GM12875 (cell line): ENCODE measurements around the gene CIB1.

Experiments used
- H3K4me3 ChIP-seq: one replicate; pipeline ENCODE4 v1.5.1; 2011; ENCODE audit warnings: low read depth, low read length, control low read depth
- CTCF ChIP-seq: IDR thresholded peaks from 2 replicates; pipeline ENCODE4 v1.5.1; 2011; ENCODE audit warnings: low read depth, mild to moderate bottlenecking, control low read depth, inconsistent platforms, low read length, moderate library complexity, borderline replicate concordance; ENCODE audit not compliant: insufficient read depth

The CIB1 gene

GRCh38 chr15:90257776-90258175, 24.0 kb upstream of the CIB1 start:
- no peak overlapping the region for H3K4me3 ChIP-seq
- TF ChIP-seq CTCF: no peak

GRCh38 chr15:90249203-90249863, 15.6 kb upstream of the CIB1 start, which contains the start of gene TTLL13:
Gene TTLL13, plus strand, starts transcription at chr15:90249556. Its CDS starts 1,075 bp downstream, at chr15:90250631.
- TF ChIP-seq CTCF: no peak
- H3K4me3 ChIP-seq: peak within 1 kb of the TSS; percentile 38

DNA sequence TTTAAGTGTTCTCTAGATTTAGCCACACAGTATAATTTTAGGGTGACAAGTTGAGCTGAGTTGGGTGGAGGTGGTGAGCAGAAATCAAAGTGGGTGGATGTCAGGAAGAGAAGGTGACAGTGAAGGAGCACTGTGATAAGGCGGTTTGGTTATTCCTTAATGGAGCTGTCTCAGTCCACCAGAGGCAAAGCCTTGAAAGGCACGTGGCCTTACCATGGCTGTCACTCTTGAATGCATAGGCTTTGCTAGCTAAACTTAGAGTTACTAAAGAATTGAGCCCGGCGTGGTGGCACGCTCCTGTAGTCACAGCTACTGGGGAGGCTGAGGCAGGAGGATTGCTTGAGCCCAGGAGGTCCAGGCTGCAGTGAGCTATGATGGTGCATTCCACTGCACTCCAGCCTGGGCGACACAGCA, 15.1 kb upstream of the CIB1 start:
- no peak overlapping the region for H3K4me3 ChIP-seq

DNA sequence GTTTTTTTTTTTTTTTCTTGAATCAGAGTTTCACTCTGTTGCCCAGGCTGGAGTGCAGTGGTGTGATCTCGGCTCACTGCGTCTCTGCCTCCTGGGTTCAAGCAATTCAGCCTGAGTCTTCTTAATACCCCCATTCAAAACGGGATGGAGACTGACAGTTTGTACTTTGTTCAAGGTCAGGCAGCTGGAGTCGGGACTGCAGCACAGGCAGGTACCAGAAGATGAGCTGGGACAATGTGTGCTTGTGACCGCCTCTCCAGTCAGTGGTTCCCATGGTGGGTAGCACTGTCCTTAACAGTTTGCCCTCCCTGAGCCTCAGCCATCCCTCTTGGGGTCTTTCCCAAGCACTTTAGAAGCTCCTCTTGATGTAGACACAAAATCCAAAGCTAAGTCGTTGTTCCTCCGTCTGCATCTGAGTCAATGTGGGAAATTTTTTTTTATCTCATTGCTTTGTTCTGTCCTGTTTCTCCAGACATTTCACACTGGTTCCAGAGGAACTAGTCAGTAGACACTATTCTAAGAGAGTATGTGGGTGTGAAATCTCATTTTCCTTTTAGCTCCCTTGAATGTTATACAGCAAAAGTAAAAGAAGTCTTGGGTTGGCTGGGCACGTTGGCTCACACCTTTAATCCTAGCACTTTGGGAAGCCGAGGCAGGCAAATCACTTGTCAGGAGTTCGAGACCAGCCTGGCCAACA, 10.3 kb upstream of the CIB1 start:
- TF ChIP-seq CTCF: no peak
- no peak overlapping the region for H3K4me3 ChIP-seq

More for the DNA sequence above, 15.1 kb upstream of the CIB1 start:
- no peak for TF ChIP-seq CTCF

DNA sequence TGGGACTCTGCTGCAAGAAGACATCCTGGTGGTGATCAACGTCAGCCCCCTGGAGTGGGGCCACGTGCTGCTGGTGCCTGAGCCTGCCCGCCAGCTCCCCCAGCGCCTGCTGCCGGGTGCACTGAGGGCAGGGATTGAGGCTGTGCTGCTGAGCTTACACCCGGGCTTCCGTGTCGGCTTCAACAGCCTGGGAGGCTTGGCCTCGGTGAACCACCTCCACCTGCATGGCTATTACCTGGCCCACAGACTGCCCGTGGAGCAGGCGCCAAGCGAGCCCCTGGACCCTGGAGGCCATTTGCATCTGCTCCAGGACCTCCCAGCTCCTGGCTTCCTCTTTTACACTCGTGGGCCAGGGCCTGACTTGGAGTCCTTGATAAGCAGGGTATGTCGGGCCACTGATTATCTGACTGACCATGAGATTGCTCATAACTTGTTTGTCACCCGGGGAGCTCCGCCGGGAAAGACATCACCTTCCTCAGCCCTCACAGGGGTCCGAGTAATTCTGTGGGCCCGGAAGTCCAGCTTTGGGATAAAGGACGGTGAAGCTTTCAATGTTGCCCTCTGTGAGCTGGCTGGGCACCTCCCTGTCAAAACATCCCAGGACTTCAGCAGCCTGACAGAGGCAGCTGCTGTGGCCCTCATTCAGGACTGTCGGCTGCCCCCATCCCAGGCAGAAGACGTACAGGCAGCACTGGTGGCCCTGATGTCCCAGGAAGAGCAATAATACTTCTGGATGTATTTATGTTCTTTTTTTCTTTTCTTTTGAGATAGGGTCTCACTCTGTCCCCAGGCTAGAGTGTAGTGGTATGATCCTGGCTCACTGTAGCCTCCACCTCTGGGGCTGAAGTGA, 7.8 kb upstream of the CIB1 start:
- no peak for TF ChIP-seq CTCF
- H3K4me3 ChIP-seq: no peak overlapping the region

DNA sequence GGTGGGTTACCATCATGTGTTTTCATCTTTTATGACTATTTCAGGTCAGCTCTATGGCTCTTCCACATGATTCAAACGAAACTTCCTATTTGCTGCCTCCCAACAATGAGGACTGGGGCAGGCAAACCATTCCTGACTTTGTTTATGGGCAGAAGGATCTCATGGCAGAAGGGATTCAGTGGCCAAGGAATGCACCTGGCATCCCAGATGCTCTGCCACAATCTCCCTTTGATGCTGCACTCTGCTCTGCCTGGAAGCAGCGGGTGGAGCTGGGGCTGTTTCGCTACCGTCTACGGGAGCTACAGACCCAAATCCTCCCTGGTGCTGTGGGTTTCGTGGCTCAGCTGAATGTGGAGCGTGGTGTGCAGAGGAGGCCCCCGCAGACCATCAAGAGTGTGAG, 7.1 kb upstream of the CIB1 start:
- no peak overlapping the region for H3K4me3 ChIP-seq
- no peak for TF ChIP-seq CTCF
